Lung (tissue), 12 donors: ENCODE data around the gene RNU5B-1. TPM values are rescaled to one million over a fixed set of nuclear protein-coding genes. Genes with fewer than 3 reads are reported as not detected.
"Not testable (repeated sequence)": the region's sequence is repeated elsewhere in the genome, so short reads cannot be mapped to it uniquely, and the experiment has no call there.

Source experiments
- ATAC-seq: fragments of 200-7000 bp; cut with Tn5 transposase; one replicate; pipeline ENCODE4 v1.9.1; 2020; ENCODE audit warnings: moderate number of reproducible peaks; ENCODE audit not compliant: insufficient read depth, low FRiP score
- DNase-seq, 3 donors: peaks; one replicate each; pipeline ENCODE4 v3.0.0-alpha.2; 2013 to 2017
- H3K27ac ChIP-seq, 2 donors: one replicate each; pipeline ENCODE4 v1.5.1; 2013; ENCODE audit warnings: mild to moderate bottlenecking in 2 of 2, moderate library complexity in 2 of 2, control low read depth in 1 of 2, inconsistent platforms in 1 of 2, low read depth in 1 of 2, low read length in 1 of 2
- H3K27me3 ChIP-seq, 3 donors: one replicate each; pipeline ENCODE4 v1.5.1; 2013; ENCODE audit warnings: low read length in 2 of 3; ENCODE audit not compliant: control insufficient read depth in 3 of 3, insufficient read depth in 3 of 3
- H3K36me3 ChIP-seq, 4 donors: one replicate each; pipeline ENCODE4 v1.5.1; 2013; ENCODE audit warnings: low read length in 4 of 4, mild to moderate bottlenecking in 1 of 4, moderate library complexity in 1 of 4; ENCODE audit not compliant: control insufficient read depth in 4 of 4, insufficient read depth in 4 of 4
- H3K4me1 ChIP-seq, 5 donors: one replicate each; pipeline ENCODE4 v1.5.1; 2013; ENCODE audit warnings: low read length in 5 of 5, mild to moderate bottlenecking in 2 of 5, moderate library complexity in 1 of 5; ENCODE audit not compliant: control insufficient read depth in 5 of 5, insufficient read depth in 5 of 5
- H3K4me3 ChIP-seq: one replicate; pipeline ENCODE4 v1.5.1; 2013; ENCODE audit warnings: mild to moderate bottlenecking, control low read depth, moderate library complexity
- H3K9ac ChIP-seq, 2 donors: one replicate each; pipeline ENCODE4 v1.5.1; 2013; ENCODE audit warnings: low read length in 2 of 2, control low read depth in 1 of 2; ENCODE audit not compliant: insufficient read depth in 1 of 2
- H3K9me3 ChIP-seq, 4 donors: one replicate each; pipeline ENCODE4 v1.5.1; 2013; ENCODE audit warnings: low read length in 3 of 4, mild to moderate bottlenecking in 1 of 4, moderate library complexity in 1 of 4; ENCODE audit not compliant: control insufficient read depth in 4 of 4, insufficient read depth in 3 of 4
- WGBS, 2 donors: extraction: QIAGEN DNeasy Blood & Tissue Kit; methylation state at CpG; one replicate each; pipeline ENCODE4 v1.1.7; 2013; 5-methylcytosine and 5-hydroxymethylcytosine counted together
- polyA plus RNA-seq, 2 donors: library from polyadenylated mRNA; stranded (reverse); fragments of 200-250 nt; gene quantifications; one replicate each; pipeline ENCODE4 v1.2.1, GENCODE V29; 2013
- total RNA-seq, 2 donors: library from RNA; depleted of rRNA in 1 of 2; stranded (reverse); fragments of >200 nt in 1 of 2; gene quantifications; one replicate each; pipeline ENCODE4 v1.2.1, GENCODE V29; 2014 to 2021
- TF ChIP-seq, protein P1 (sequence below): IDR thresholded peaks from 2 replicates; pipeline ENCODE4 v1.5.1; 2012; ENCODE audit warnings: mild to moderate bottlenecking; ENCODE audit errors: control extremely low read depth, extremely low read depth
- donor health status: control.
- donor health status: control.
- donor health status: Bipolar disorder and iron deficiency.
- donor health status: healthy.
- donor health status: DM: yes; HTN: yes; CAD: no.

Gene RNU5B-1
- total and polyA plus RNA-seq, 4 donors: 10.9 TPM; not detected in 3

DNA sequence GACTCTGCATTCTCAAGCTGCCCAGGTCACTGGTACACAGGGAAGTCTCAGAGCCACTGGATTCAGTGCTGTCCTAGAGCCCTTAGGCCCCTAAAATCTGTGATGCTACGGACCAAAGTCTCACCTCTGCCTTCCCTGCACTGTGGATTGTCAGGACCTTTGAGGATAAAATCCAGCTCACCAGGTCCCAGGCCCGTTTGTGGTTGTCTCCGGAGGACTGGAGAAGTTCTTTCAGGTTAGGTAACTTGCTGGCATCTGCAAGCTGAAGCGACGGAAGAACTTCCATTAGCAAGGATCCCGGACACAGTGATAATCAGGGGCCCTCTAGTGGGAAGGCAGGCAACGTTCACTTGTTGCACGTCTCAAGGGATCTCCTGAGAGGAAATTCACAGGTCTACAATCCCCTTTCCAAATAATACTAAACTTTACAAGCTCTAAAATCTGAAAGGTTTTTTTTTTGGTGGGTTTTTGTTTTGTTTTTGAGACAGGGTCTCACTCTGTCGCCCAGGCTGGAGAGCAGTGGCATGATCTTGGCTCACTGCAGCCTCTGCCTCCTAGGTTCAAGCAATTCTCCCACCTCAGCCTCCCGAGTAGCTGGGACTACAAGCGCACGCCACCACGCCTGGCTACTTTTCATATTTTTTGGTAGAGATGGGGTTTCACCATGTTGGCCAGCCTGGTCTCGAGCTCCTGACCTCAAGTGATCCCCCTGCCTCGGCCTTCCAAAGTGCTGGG is 33.5 kb upstream of the RNU5B-1 start:
- H3K9ac ChIP-seq: peak overlapping the region in 1 of 2 donors; percentile 34
- not testable (repeated sequence) for H3K4me3 ChIP-seq, H3K27ac ChIP-seq, H3K27me3 ChIP-seq, H3K9me3 ChIP-seq, ATAC-seq
- peaks cover 3 to 16% (median 4%) of the 10 kb centered on the region in 4 donors for H3K36me3 ChIP-seq
- peaks cover 0 to 18% (median 0%) of the 10 kb centered on the region in 5 donors for H3K4me1 ChIP-seq
- TF ChIP-seq, protein P1, sequence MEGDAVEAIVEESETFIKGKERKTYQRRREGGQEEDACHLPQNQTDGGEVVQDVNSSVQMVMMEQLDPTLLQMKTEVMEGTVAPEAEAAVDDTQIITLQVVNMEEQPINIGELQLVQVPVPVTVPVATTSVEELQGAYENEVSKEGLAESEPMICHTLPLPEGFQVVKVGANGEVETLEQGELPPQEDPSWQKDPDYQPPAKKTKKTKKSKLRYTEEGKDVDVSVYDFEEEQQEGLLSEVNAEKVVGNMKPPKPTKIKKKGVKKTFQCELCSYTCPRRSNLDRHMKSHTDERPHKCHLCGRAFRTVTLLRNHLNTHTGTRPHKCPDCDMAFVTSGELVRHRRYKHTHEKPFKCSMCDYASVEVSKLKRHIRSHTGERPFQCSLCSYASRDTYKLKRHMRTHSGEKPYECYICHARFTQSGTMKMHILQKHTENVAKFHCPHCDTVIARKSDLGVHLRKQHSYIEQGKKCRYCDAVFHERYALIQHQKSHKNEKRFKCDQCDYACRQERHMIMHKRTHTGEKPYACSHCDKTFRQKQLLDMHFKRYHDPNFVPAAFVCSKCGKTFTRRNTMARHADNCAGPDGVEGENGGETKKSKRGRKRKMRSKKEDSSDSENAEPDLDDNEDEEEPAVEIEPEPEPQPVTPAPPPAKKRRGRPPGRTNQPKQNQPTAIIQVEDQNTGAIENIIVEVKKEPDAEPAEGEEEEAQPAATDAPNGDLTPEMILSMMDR: peak; percentile 31
- 51 to 52% methylated on average over 15 of the region's 15 CpGs for WGBS, 2 donors
- peak; percentile 79 to 90 (median 85) for DNase-seq

DNA sequence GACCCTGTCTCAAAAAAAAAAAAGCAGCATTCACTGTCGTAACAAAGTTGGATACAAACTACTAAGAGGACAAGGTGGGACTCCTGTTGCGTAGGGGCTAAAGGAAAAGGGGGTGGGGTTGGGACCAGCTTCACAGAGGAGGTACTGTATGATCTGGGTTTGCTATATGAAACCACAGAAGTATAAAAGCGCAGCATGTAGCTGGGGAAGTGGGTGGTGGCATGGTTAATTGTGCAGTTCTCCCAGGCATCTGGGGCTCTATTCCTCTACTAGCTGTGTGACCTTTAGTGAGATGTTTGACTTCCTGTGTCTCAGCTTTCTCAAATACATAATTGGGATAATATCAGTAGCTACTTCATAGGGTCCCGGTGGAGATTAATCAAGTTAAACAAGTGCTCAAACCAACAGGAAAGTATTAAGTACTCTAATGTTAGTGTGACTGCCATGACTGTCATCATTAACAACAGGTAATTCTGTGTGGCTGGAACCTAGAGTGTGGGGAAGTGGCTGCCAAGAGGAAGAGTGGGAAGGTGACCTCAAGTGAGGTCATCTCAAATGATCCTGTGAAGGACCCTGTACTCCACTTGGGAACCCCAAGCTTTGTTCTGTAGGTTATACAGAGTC is 29.3 kb upstream of the RNU5B-1 start:
- Histone ChIP-seq H3K4me1 (peaks cover 0 to 18% (median 0%) of the 10 kb centered on the region in 5 donors), H3K4me3 (no peak overlapping the region), H3K27ac (peak overlapping the region in 1 of 2 donors; percentile 66), H3K9ac (no peak overlapping the region), H3K27me3 (no peaks in the 10 kb centered on the region), H3K9me3 (no peaks in the 10 kb centered on the region), H3K36me3 (peaks cover 0 to 12% (median 3%) of the 10 kb centered on the region in 4 donors)
- DNase-seq: no peak
- TF ChIP-seq, protein P1: no peak
- 74 to 79% methylated on average over 4 of the region's 4 CpGs for WGBS, 2 donors
- no peak for ATAC-seq

DNA sequence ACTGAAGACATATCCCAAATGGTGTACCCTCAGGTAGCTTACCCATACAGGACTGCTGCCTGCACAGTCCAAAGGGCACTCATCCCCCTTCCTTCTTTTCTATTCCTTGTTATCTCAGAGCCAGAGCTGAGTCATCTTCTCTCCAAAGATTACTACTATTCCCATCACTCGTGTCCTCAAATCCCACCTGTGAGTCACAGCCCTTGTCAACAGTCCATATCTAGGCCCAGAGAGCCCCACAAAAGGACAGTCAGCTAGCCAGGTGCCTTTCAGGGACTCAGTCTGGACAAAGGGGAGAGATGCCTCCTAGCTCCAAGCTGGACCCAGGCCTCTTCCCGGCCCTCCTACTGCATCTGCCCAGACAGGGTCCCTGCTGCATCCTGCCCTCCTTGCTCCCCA is 28.8 kb upstream of the RNU5B-1 start:
- TF ChIP-seq, protein P1: no peak
- H3K27me3 ChIP-seq: no peaks in the 10 kb centered on the region
- no peaks in the 10 kb centered on the region for H3K9me3 ChIP-seq
- WGBS, 2 donors: 85 to 88% methylated on average over 2 of the region's 2 CpGs
- H3K4me3 ChIP-seq: no peak overlapping the region
- no peak for ATAC-seq
- H3K4me1 ChIP-seq: peaks cover 0 to 18% (median 0%) of the 10 kb centered on the region in 5 donors
- no peak for DNase-seq
- H3K27ac ChIP-seq: peak overlapping the region in 1 of 2 donors; percentile 66
- no peak overlapping the region for H3K9ac ChIP-seq
- H3K36me3 ChIP-seq: peaks cover 0 to 7% (median 3%) of the 10 kb centered on the region in 4 donors
